ENCODE results near the gene PGBD1.

- TF ChIP-seq CTCF (IDR thresholded peaks at IDR 0.05; ENCODE audit: insufficient read depth, low read depth, low read length) = no peak
- TF ChIP-seq EZH2 (IDR thresholded peaks at IDR 0.05; ENCODE audit: insufficient read depth, low read length) = no peak
These were observed 55.7 kb downstream of the PGBD1 start for GRCh38 chr6:28337121-28337520.
